ENCODE data around the gene BCAR1. TPM values are rescaled to one million over a fixed set of nuclear protein-coding genes. Genes with fewer than 3 reads are reported as not detected.
A peak's percentile ranks its signal among the peaks of the same experiment; 100 is the strongest.

The BCAR1 gene
- polyA plus RNA-seq, 6 donors from 2014 or later = not detected

DNA sequence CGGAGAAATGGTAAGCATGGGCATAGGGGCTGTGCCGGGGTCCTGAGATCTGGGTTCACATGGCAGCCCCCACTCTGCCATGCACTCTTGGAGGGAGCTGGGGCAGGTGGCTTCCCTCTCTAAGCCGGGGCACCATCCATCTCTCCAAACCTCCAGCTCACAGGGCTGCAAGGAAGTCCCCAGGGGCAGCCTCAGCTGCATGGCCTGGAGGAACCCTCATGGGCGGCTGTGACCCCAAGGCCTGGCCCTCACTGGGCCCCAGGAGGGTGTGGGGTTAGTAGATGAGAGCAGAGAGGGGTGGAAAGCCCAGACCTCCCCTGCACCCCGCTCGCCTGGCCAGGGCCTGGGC lies 47.0 kb downstream of the BCAR1 start:
- ATAC-seq (ENCODE audit: low read depth in 2 of 2) (no peak), DNase-seq (no peak)
- Mint-ChIP-seq H3K9me3 (no peaks in the 10 kb centered on the region), H3K4me3 (no peak overlapping the region), H3K27ac (no peak overlapping the region), H3K27me3 (peaks cover 16 to 60% (median 35%) of the 10 kb centered on the region in 3 donors), H3K4me1 (peaks cover 9 to 29% (median 17%) of the 10 kb centered on the region in 3 donors), H3K36me3 (no peaks in the 10 kb centered on the region)

DNA sequence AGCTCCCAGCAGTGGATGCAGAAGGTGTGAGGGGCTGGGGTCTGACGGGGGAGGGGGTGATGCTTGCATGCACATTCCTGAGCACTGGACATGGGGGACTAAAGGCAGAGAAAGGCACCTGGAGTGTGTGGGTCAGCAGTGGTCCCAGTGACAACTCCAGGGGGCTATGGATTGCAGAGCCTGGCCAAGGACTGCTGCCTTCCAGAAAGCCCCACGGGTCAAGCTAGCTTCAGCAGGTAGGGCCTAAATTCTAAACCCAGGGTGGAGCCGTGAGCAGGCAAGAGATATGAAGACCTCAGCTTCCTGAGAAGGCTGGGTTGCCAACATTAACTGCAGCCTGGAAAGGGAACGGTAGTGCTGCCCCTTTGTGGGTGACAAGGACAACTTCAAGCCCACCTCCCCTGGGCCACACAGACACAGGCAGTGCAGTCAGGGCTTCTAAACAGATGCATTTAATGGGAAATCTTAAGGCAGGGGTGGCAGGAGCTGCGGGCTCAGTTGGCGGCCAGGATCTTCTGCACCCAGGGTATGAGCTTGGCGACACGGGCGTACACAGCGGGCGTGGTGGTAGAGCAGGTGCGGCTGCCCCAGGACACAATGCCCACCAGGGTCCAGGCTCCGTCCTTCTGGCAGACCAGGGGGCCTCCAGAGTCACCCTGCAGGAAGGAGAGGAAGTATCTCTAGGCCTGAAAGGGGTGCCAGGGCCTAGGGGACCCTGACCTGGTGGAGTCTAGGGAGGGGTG lies 47.6 kb downstream of the BCAR1 start:
- Mint-ChIP-seq H3K36me3 (no peaks in the 10 kb centered on the region), H3K4me1 (peaks cover 9 to 30% (median 17%) of the 10 kb centered on the region in 3 donors), H3K9me3 (no peaks in the 10 kb centered on the region), H3K4me3 (peak overlapping the region in 1 of 8 donors; percentile 33), H3K27me3 (peaks cover 19 to 54% (median 31%) of the 10 kb centered on the region in 3 donors), H3K27ac (no peak overlapping the region)
- DNase-seq (no peak), ATAC-seq (ENCODE audit: low read depth in 2 of 2) (no peak)

DNA sequence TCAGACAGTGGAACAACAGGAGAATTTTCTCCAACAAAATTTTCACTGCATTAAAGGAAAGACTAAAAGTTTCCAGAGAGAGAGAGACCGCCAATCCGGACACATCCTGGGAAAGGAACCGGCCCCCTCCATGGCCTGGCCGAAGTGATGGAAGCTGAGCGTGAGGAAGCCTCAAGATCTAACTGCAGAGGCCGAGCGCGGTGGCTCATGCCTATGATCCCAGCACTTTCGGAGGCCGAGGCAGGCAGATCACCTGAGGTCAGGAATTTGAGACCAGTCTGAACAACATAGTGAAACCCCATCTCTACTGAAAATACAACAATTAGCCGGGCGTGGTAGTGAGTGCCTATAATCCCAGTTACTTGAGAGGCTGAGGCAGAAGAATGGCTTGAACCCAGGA lies 48.3 kb downstream of the BCAR1 start:
- Mint-ChIP-seq H3K27ac (no peak overlapping the region), H3K27me3 (peaks cover 24 to 53% (median 28%) of the 10 kb centered on the region in 3 donors), H3K9me3 (no peaks in the 10 kb centered on the region), H3K36me3 (no peaks in the 10 kb centered on the region), H3K4me3 (no peak overlapping the region), H3K4me1 (peaks cover 9 to 30% (median 17%) of the 10 kb centered on the region in 3 donors)
- ATAC-seq (ENCODE audit: low read depth in 2 of 2) (no peak), DNase-seq (no peak)

DNA sequence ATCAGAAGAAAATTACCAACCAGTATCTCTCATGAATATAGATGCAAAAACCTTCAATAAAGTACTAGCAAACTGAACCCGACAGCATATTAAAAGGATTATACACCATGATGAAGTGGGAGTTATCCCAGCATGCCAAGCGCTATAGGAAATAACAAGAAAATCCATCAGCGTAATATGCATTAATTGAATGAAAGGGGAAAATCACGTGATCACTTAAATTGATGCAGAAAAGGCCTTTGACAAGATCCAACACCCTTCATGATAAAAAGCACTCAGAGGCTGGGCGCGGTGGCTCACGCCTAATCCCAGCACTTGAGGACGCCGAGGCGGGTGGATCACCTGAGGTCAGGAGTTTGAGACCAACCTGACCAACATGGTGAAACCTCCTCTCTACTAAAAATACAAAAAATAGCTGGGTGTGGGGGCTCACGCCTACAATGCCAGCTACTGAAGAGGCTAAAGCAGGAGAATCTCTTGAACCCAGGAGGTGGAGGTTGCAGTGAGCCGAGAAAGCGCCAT lies 49.3 kb downstream of the BCAR1 start:
- Mint-ChIP-seq H3K27ac (no peak overlapping the region), H3K4me3 (peak overlapping the region in 1 of 8 donors; percentile 35), H3K4me1 (peaks cover 9 to 30% (median 17%) of the 10 kb centered on the region in 3 donors), H3K36me3 (no peaks in the 10 kb centered on the region), H3K27me3 (peaks cover 30 to 54% (median 38%) of the 10 kb centered on the region in 3 donors), H3K9me3 (peaks cover 0 to 1% (median 0%) of the 10 kb centered on the region in 7 donors)
- DNase-seq (no peak), ATAC-seq (ENCODE audit: low read depth in 2 of 2) (no peak)

DNA sequence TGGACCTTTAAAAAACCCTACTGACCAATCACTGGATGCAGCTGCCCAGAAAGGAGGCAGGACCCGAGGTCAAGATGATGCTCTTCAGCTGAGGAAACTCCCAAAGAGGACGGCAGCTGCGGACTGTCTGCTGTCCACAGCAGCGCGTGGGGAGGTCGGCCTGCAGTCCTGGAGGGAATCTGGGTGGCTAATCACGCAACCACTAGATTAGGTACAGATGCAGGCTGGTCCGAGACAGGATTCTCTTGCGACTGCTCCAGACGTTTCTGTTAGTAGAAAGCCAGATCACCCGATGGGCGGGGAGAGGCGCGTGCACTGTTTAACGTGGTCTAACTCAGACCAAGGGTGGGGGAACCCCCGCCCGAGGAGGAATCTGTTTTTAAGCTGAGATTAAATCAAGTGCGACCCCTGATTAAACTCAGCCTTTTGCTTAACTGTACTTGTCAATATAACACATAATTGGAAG lies 53.3 kb downstream of the BCAR1 start:
- ATAC-seq (ENCODE audit: low read depth in 2 of 2) (no peak), DNase-seq (no peak)
- Mint-ChIP-seq H3K27ac (peak overlapping the region in 1 of 6 donors; percentile 13), H3K27me3 (peaks cover 39 to 68% (median 54%) of the 10 kb centered on the region in 3 donors), H3K4me3 (no peak overlapping the region), H3K9me3 (peaks cover 0 to 1% (median 0%) of the 10 kb centered on the region in 7 donors), H3K4me1 (peaks cover 9 to 27% (median 17%) of the 10 kb centered on the region in 3 donors), H3K36me3 (no peaks in the 10 kb centered on the region)

GRCh38 chr16:75197522-75198134 lies 53.8 kb downstream of the BCAR1 start:
- H3K9me3 Mint-ChIP-seq = peaks cover 0 to 1% (median 0%) of the 10 kb centered on the region in 7 donors
- H3K27me3 Mint-ChIP-seq = peaks cover 44 to 68% (median 54%) of the 10 kb centered on the region in 3 donors
- no peak overlapping the region for H3K27ac Mint-ChIP-seq
- H3K4me3 Mint-ChIP-seq = no peak overlapping the region
- H3K36me3 Mint-ChIP-seq = no peaks in the 10 kb centered on the region
- peaks cover 9 to 27% (median 17%) of the 10 kb centered on the region in 3 donors for H3K4me1 Mint-ChIP-seq
- DNase-seq (no peak), ATAC-seq (ENCODE audit: low read depth in 2 of 2) (no peak)

GRCh38 chr16:75196836-75197235 lies 54.6 kb downstream of the BCAR1 start:
- H3K9me3 Mint-ChIP-seq = peaks cover 0 to 1% (median 0%) of the 10 kb centered on the region in 7 donors
- peaks cover 42 to 70% (median 54%) of the 10 kb centered on the region in 3 donors for H3K27me3 Mint-ChIP-seq
- DNase-seq (no peak), ATAC-seq (ENCODE audit: low read depth in 2 of 2) (no peak)
- H3K4me1 Mint-ChIP-seq = peaks cover 9 to 23% (median 17%) of the 10 kb centered on the region in 3 donors
- H3K4me3 Mint-ChIP-seq = no peak overlapping the region
- H3K36me3 Mint-ChIP-seq = no peaks in the 10 kb centered on the region
- no peak overlapping the region for H3K27ac Mint-ChIP-seq

DNA sequence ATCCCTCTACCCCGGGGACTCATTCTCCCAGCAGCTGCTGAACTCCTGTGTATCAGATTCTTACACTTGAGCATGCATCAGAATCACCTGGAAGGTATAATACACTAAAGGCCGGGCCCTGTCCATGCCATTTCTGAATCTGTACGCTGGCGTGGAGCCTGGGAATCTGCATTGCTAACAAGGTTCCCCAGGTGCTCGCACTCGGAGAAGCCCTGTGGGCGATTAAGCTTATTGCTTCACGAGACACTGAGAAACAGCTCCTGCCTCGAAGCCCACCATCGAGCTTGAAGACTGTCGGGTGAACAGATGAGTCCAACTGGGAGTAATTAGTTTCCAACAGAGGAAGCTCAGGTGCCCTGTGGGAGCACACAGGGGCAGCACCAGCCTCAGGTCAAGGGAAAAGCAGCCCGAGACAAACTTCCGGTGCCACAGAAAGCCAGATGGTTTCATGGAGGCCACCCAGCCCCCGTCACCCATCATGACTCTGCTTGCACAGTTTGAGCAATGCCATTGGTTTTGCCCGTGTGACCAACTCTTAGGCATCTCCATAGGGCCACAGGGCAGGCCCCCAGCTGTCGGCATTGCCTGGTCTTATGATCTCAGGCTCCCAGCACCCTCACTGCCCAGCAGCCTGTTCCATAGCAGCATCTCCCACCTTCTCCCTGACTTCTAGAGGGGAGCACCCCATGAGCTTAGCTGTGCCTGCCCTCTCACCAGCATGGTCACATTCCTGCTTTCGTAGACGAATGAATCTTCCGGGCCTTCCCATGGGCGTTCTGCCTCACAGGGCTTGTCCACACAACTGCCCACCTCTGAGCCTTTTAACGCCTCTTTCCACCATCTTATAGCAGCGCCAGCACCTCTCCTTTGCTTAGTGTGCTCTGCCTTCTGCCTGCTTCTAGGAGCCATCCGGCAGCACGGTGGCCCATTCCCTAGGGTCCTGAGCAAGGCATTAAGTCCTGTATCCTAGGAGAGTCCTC lies 55.3 kb downstream of the BCAR1 start:
- Mint-ChIP-seq H3K4me3 (no peak overlapping the region), H3K36me3 (no peaks in the 10 kb centered on the region), H3K27me3 (peaks cover 41 to 73% (median 48%) of the 10 kb centered on the region in 3 donors), H3K9me3 (peaks cover 0 to 1% (median 0%) of the 10 kb centered on the region in 7 donors), H3K4me1 (peaks cover 5 to 16% (median 12%) of the 10 kb centered on the region in 3 donors), H3K27ac (no peak overlapping the region)
- no peak for ATAC-seq (ENCODE audit: low read depth in 2 of 2)
- DNase-seq = no peak

DNA sequence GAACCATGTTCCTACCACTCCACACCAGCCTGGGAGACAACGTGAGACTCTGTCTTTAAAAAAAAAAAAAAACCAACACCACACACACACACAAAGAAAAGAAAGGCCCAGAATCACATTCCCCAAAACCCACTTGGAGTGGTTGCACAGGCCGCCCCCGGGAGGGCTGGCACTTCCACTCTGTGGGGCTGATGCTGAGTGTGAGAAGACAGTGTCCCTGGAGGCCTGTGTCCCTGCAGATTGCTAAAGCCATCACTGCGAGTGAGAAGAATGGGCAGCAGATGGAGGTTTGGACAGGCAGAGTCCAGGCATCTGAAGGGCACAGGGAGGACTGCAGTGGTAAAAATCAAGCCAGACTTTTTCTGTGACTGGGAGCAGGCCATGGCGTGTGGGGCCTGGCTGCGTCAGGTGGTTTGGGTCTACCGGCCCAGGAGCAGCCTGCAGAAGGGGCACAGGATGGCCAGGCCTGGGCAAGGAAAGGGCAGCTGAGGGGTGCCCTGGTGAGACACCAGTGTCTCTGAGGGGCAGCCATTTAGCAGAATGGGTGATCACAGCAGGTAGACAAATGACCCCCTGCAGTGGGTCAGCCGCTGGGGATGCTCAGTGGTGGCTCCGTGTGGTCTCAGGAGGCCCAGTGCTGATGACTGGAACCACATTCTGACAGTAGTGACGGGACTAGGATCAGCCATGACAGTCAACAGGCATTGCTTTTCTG lies 57.5 kb downstream of the BCAR1 start:
- ATAC-seq (ENCODE audit: low read depth in 2 of 2) (no peak), DNase-seq (no peak)
- H3K4me1 Mint-ChIP-seq = no peaks in the 10 kb centered on the region
- peaks cover 41 to 71% (median 49%) of the 10 kb centered on the region in 3 donors for H3K27me3 Mint-ChIP-seq
- H3K9me3 Mint-ChIP-seq = peaks cover 0 to 6% (median 0%) of the 10 kb centered on the region in 7 donors
- no peak overlapping the region for H3K4me3 Mint-ChIP-seq
- no peaks in the 10 kb centered on the region for H3K36me3 Mint-ChIP-seq
- peak overlapping the region in 2 of 6 donors; percentile 32 to 61 for H3K27ac Mint-ChIP-seq

GRCh38 chr16:75193265-75193650 lies 58.2 kb downstream of the BCAR1 start:
- H3K36me3 Mint-ChIP-seq = no peaks in the 10 kb centered on the region
- ATAC-seq (ENCODE audit: low read depth in 2 of 2) = no peak
- H3K27ac Mint-ChIP-seq = peak overlapping the region in 2 of 6 donors; percentile 32 to 61
- H3K4me3 Mint-ChIP-seq = no peak overlapping the region
- peaks cover 0 to 6% (median 0%) of the 10 kb centered on the region in 7 donors for H3K9me3 Mint-ChIP-seq
- no peaks in the 10 kb centered on the region for H3K4me1 Mint-ChIP-seq
- H3K27me3 Mint-ChIP-seq = peaks cover 40 to 73% (median 52%) of the 10 kb centered on the region in 3 donors
- no peak for DNase-seq

DNA sequence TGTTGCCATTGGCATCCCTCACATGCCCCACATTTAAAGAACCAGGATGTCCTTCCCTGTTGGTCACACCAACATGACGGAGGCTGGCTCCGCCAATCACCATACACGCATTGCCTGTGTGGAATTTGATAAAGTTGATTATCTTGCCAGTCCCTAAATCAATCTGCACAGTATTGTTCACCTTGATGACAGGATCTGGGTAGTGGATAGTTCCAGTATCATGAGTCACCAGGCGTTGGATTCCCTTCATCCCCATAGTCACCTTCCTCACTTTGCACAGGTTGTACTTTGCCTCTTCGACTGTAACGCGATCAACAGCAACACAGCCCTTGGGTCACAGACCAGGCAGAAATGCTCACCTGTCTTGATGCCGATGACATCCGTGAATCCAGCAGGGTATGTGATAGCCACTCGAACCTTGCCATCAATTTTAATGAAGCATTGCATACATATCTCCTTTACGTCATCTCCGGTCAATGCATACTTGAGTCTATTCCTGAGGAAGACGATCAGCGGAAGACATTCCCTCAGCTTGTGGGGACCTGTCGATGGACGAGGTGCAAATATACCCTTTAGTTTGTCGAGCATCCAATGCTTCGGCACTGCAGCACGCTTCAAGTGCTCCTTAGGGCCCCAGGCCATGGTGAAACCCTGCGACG lies 58.7 kb downstream of the BCAR1 start:
- Mint-ChIP-seq H3K27me3 (peaks cover 35 to 70% (median 47%) of the 10 kb centered on the region in 3 donors), H3K9me3 (peaks cover 0 to 6% (median 0%) of the 10 kb centered on the region in 7 donors), H3K4me1 (no peaks in the 10 kb centered on the region), H3K4me3 (no peak overlapping the region), H3K36me3 (no peaks in the 10 kb centered on the region), H3K27ac (no peak overlapping the region)
- DNase-seq (no peak), ATAC-seq (ENCODE audit: low read depth in 2 of 2) (no peak)

DNA sequence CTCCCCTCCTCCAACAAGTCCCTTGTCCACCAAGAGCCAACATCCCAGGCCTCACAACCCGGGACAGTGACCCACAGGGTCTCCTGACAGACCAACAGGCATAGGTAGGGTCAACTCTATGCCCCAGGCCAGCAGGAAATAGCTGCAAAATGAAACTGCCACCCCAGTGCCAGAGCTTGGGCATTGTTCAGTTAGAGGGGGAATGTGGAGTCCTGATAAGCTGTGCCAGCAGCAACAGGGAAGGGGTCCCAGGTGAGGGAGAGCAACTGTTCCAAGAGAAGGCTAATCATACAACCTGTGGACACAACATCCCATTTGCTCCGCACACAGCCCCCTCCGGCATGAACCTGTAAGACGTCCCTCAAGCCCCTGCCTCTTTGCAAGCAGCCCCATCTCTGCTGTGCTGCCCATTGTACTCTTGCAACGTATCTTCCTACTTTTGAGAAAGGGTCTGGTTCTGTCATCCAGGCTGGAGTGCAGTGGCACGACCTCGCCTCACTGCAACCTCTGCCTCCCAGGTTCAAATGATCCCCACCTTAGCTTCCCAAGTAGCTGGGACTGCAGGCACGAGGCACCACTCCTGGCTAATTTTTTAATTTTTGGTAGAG lies 61.7 kb downstream of the BCAR1 start:
- H3K9me3 Mint-ChIP-seq = peaks cover 0 to 6% (median 2%) of the 10 kb centered on the region in 7 donors
- no peak for ATAC-seq (ENCODE audit: low read depth in 2 of 2)
- H3K27ac Mint-ChIP-seq = no peak overlapping the region
- H3K4me3 Mint-ChIP-seq = no peak overlapping the region
- H3K4me1 Mint-ChIP-seq = no peaks in the 10 kb centered on the region
- DNase-seq = no peak
- no peaks in the 10 kb centered on the region for H3K36me3 Mint-ChIP-seq
- peaks cover 29 to 70% (median 34%) of the 10 kb centered on the region in 3 donors for H3K27me3 Mint-ChIP-seq

All from naive B cell (primary cell).